ENCODE data around the gene NUF2. TPM values are rescaled to one million over a fixed set of nuclear protein-coding genes. Genes with fewer than 3 reads are reported as not detected.

The NUF2 gene
- total RNA-seq, 1 donor from 2014 or later: 8.0 TPM

DNA sequence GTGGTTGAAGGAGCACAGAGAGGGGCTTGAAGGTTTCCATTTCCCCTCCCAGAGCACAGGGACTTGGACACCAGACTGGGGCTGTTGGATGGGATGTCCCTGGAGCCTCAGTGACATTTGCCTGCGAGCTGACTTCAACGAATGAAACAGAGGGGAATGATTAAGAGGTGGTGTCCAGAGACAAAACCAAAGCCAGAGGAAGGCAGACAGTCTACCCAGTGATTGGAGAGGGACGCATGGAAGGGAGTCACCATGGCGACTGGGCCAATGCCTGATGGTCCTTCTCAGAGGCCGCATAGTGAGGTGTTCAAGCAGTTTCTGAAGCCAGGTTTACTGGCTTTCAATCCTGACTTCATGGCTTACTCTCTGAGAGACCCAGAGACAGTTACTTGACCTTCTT, 77.2 kb downstream of the NUF2 start:
- DNase-seq (ENCODE audit: extremely low read depth, low read depth, low spot score): no peak

DNA sequence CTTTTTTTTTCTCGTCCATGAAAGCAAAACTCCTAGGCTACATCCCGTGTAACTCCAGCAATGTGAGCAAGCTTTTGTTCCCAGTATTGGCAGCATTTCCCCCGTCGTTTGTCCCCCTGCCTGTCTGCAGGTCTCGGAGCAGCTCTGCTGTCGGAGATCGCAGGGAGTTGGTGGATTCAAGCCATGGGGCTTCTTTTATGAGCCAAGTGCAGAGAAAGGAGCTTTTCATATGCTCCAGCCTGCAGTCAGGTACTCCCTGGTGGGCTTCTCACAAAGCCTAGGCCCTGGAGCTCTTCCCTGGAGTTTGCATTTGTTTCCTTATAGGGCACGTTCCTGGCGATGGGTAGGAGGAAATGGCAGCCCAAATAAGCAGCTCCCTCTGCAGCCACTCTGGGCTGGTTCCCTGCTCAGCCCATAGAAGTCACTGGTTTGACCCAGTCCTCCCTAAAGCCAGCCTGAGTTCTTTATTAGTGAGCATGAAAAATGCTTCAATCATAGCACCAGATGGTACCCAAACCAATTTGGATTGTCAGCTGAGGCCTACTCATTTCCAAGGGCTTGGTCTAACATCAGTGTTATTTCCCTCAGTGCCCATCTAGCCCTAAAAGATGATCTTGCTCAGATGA, 78.3 kb downstream of the NUF2 start:
- DNase-seq (ENCODE audit: extremely low read depth, low read depth, low spot score): no peak

DNA sequence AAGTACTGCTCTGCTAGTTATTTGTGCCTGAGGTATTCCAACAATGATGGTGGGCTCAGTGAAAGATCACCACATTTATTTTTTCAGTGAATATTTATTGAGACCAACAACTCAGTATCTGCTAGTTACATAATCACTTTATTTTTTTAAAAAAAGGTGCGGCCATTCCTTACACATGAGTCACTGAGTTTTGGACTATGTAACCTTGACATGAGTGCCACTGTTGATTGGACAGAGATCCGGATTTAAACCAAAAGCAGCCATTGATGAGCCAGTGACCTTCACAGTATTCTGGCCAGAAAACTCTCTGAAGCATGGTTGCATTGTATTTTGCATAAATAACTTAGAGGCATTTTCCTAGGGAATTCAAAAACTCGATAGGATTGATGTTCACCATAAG, 79.5 kb downstream of the NUF2 start:
- DNase-seq (ENCODE audit: extremely low read depth, low read depth, low spot score): no peak

Other genes starting within 250 kb of the NUF2 start
- 5.9 and 21.8 TPM in 2 replicates for gene RGS5, start 119.0 kb upstream of the NUF2 start, total RNA-seq